HepG2 (cell line): ENCODE results near the gene INSR. TPM values are rescaled to one million over a fixed set of nuclear protein-coding genes. Genes with fewer than 3 reads are reported as not detected.
A peak's percentile ranks its signal among the peaks of the same experiment; 100 is the strongest.

Experiments used
- ATAC-seq: fragments of 200-7000 bp; cut with Tn5 transposase; 3 replicates; pipeline ENCODE4 v1.9.1; 2020; ENCODE audit warnings: mild to moderate bottlenecking, moderate library complexity
- BruUV-seq: library from RNA; stranded (reverse); fragments of 400-500 nt; replicated peaks from 2 replicates; lab custom pipeline; 2021; lab: Mats Ljungman, UMichigan
- CTCF ChIA-PET: fragments of 300-600 bp; formaldehyde crosslinking; extraction: SDS; loops from one replicate; lab custom pipeline; 2021; ENCODE audit warnings: low total read pairs, inconsistent platforms, low intra/inter-chr PET ratio; lab: Yijun Ruan, JAX
- POLR2A ChIA-PET: fragments of 350-600 bp; sonication (Branson Sonifier 250); formaldehyde crosslinking; loops from one replicate; lab custom pipeline; 2020; ENCODE audit warnings: antibody characterized with exemption, inconsistent platforms; lab: Yijun Ruan, JAX
- DNase-seq: peaks from one replicate; pipeline ENCODE4 v3.0.0-alpha.2; 2015; ENCODE audit warnings: low spot score
- FAIRE-seq: peaks from 3 replicates; lab custom pipeline; 2011; peaks lifted over from hg19 to GRCh38; lab: Jason Lieb, UNC
- H2AFZ ChIP-seq: one replicate; pipeline ENCODE4 v1.6.1; 2011; ENCODE audit warnings: low read length, inconsistent platforms
- H3K27ac ChIP-seq: fragments of 300-600 bp; 3 replicates; pipeline ENCODE4 v1.8.0; 2011; ENCODE audit warnings: mixed run types, mild to moderate bottlenecking, mixed read lengths, low read length, inconsistent platforms; ENCODE audit not compliant: insufficient read depth; ENCODE audit errors: extremely low read length
- H3K27me3 ChIP-seq, 2 experiments: fragments of 200-600 bp in 1 of 2; 2 replicates in 1 of 2; 3 replicates in 1 of 2; pipeline versions ENCODE4 v1.6.0 to v1.8.0; 2011; ENCODE audit warnings: low read length in 2 of 2, mild to moderate bottlenecking in 2 of 2, moderate library complexity in 2 of 2, inconsistent platforms in 1 of 2; ENCODE audit not compliant: insufficient read depth in 2 of 2, control insufficient read depth in 1 of 2
- H3K36me3 ChIP-seq, 2 experiments: fragments of 200-600 bp in 1 of 2; replicated peaks in 1 of 2; 2 replicates in 1 of 2; 3 replicates in 1 of 2; pipeline versions ENCODE4 v1.5.1 to v1.8.0; 2011; ENCODE audit warnings: low read length in 2 of 2, inconsistent platforms in 1 of 2; ENCODE audit not compliant: insufficient read depth in 2 of 2, control insufficient read depth in 1 of 2
- H3K4me1 ChIP-seq: 2 replicates; pipeline ENCODE4 v1.5.1; 2012; ENCODE audit warnings: low read length, inconsistent platforms; ENCODE audit not compliant: insufficient read depth
- H3K4me2 ChIP-seq: 2 replicates; pipeline ENCODE4 v1.6.0; 2011; ENCODE audit warnings: low read depth, low read length, inconsistent platforms
- H3K4me3 ChIP-seq, 3 experiments: fragments of 200-600 bp in 1 of 3; sonication (generic), shearing (Covaris generic) in 1 of 3; replicated peaks in 1 of 3; 2 replicates each; pipeline ENCODE4 v1.5.1; 2011 to 2016; ENCODE audit warnings: low read length in 3 of 3, inconsistent platforms in 2 of 3, low read depth in 2 of 3, mild to moderate bottlenecking in 2 of 3, control low read depth in 1 of 3, mixed read lengths in 1 of 3; ENCODE audit not compliant: insufficient read depth in 1 of 3
- H3K79me2 ChIP-seq: one replicate; pipeline ENCODE4 v1.6.1; 2011; ENCODE audit warnings: low read length, inconsistent platforms; ENCODE audit not compliant: insufficient read depth
- H3K9ac ChIP-seq: 2 replicates; pipeline ENCODE4 v1.6.0; 2011; ENCODE audit warnings: mild to moderate bottlenecking, low read depth, low read length, inconsistent platforms; ENCODE audit not compliant: insufficient read depth
- H3K9me3 ChIP-seq: 2 replicates; pipeline ENCODE4 v1.5.1; 2012; ENCODE audit warnings: mild to moderate bottlenecking, low read length
- H4K20me1 ChIP-seq: 2 replicates; pipeline ENCODE4 v1.6.0; 2011; ENCODE audit warnings: inconsistent platforms, mild to moderate bottlenecking, low read length, moderate library complexity; ENCODE audit not compliant: insufficient read depth
- ELF4 ChIP-seq: sonication (generic); formaldehyde crosslinking; IDR thresholded peaks from 2 replicates; pipeline ENCODE4 v1.5.0; 2020; ENCODE audit warnings: missing genetic modification reagents, mild to moderate bottlenecking, moderate library complexity, borderline replicate concordance
- ESRRA ChIP-seq: sonication (generic); formaldehyde crosslinking; IDR thresholded peaks from 2 replicates; pipeline ENCODE4 v1.5.1; 2020; ENCODE audit warnings: mild to moderate bottlenecking, low read depth, missing genetic modification reagents
- KDM3A ChIP-seq: IDR thresholded peaks from 2 replicates; pipeline ENCODE4 v1.6.1; 2018; ENCODE audit warnings: low read depth, missing compliant biosample characterization
- RARA ChIP-seq: IDR thresholded peaks from 2 replicates; pipeline ENCODE4 v1.6.1; 2016; ENCODE audit warnings: missing genetic modification reagents, missing compliant biosample characterization
- SATB2 ChIP-seq: sonication (generic); formaldehyde crosslinking; IDR thresholded peaks from 2 replicates; pipeline ENCODE4 v1.5.0; 2020; ENCODE audit warnings: missing genetic modification reagents
- ZBTB3 ChIP-seq: sonication (generic); formaldehyde crosslinking; IDR thresholded peaks from 2 replicates; pipeline ENCODE4 v1.4.0; 2020; ENCODE audit warnings: low read depth, mild to moderate bottlenecking, moderate library complexity, missing genetic modification reagents, borderline replicate concordance
- ZEB1 ChIP-seq: IDR thresholded peaks from 2 replicates; pipeline ENCODE4 v1.6.1; 2012; ENCODE audit warnings: mild to moderate bottlenecking, low read depth, inconsistent platforms; ENCODE audit not compliant: insufficient replicate concordance
- ZNF10 ChIP-seq: sonication (generic); formaldehyde crosslinking; IDR thresholded peaks from 2 replicates; pipeline ENCODE4 v1.4.0; 2020; ENCODE audit warnings: mild to moderate bottlenecking, low read depth, missing genetic modification reagents, borderline replicate concordance
- ZSCAN29 ChIP-seq: sonication (generic); formaldehyde crosslinking; conservative IDR thresholded peaks from 2 replicates; pipeline ENCODE4 v1.4.0; 2020; ENCODE audit warnings: mild to moderate bottlenecking, missing genetic modification reagents
- WGBS: methylation state at CpG from one replicate; pipeline ENCODE4 v1.1.6; 2017; ENCODE audit warnings: low lambda C conversion rate; 5-methylcytosine and 5-hydroxymethylcytosine counted together
- in situ Hi-C: cut with HindIII; loops from 2 replicates; pipeline ENCODE4 v1.10.0; 2017; ENCODE audit warnings: low pct_unique_long_range_greater_than_20kb; ENCODE audit not compliant: extremely low pct_ligation_motif_present
- intact Hi-C: fragments of 100-400 bp; cut with micrococcal nuclease; formaldehyde crosslinking; loops from one replicate; pipeline ENCODE4 v1.10.0; 2022; ENCODE audit not compliant: unreplicated experiment
- polyA plus RNA-seq, 8 experiments: library from polyadenylated mRNA; depleted of rRNA in 3 of 8; stranded (reverse) in 7 of 8; unstranded in 1 of 8; fragments of >200 nt; fragmentation: Illumina TruSeq in 4 of 8; extraction: Trizol in 4 of 8; gene quantifications; 2 replicates each; pipeline versions ENCODE4 v1.2.1 to v1.2.3, GENCODE V29; 2011 to 2016; ENCODE audit warnings: low read depth in 4 of 8, missing spikeins in 1 of 8, mixed read lengths in 1 of 8; ENCODE audit not compliant: insufficient read depth in 1 of 8
- total RNA-seq, 5 experiments: library from RNA; depleted of rRNA; stranded (reverse); fragments of >200 nt; fragmentation: Illumina TruSeq; extraction: Trizol; gene quantifications; 2 replicates each; pipeline ENCODE4 v1.2.3, GENCODE V29; 2016; ENCODE audit warnings: low read depth in 1 of 5
- TF ChIP-seq, protein P1 (sequence below): sonication (generic); formaldehyde crosslinking; IDR thresholded peaks from 2 replicates; pipeline ENCODE4 v1.4.0; 2020; ENCODE audit warnings: mild to moderate bottlenecking, low read depth, missing genetic modification reagents
- TF ChIP-seq, protein P2 (sequence below): sonication (generic); formaldehyde crosslinking; IDR thresholded peaks from 2 replicates; pipeline ENCODE4 v1.4.0; 2020; ENCODE audit warnings: mild to moderate bottlenecking, missing genetic modification reagents
- TF ChIP-seq, protein P3 (sequence below): sonication (generic); formaldehyde crosslinking; IDR thresholded peaks from 2 replicates; pipeline ENCODE4 v1.8.0; 2022; ENCODE audit warnings: mild to moderate bottlenecking, missing genetic modification reagents

Gene INSR
- total and polyA plus RNA-seq, 2 of the 13 experiments (the other 11 are each of a cell fraction or from before 2014, with no cell fraction given), result 24.2 to 29.8 TPM

DNA sequence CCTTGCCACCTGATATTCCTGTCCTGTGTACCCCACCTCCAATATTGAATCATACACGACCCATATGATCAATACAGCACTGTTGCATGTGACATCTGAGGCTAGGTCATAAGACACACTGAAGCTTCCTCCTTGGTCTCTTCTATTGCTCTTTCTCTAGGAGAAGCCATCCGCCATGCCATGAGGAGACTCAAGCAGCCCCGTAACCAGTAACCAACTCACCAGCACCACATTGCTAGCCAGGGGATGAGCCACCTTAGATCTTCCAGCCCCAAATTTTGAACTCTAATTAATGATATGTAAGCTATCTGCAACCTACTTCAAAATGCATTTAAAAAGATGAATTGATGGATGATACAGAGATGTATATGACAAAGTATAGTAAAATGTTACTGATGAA lies 196.1 kb downstream of the INSR start:
- H3K9me3 ChIP-seq, result peaks cover 6% of the 10 kb centered on the region; the same call in 1 of the 2 replicates
- no peaks in the 10 kb centered on the region for H3K27me3 ChIP-seq
- FAIRE-seq (no peak), DNase-seq (no peak), ATAC-seq (no peak)
- peaks cover 37% of the 10 kb centered on the region for H3K4me1 ChIP-seq
- no peak overlapping the region for H3K27ac ChIP-seq
- CTCF ChIA-PET, result no interaction called here
- no peaks in the 10 kb centered on the region for H4K20me1 ChIP-seq
- BruUV-seq, result no TSS peak
- H3K79me2 ChIP-seq, result no peaks in the 10 kb centered on the region
- in situ Hi-C loops, result no loop called here
- no peak overlapping the region for H3K9ac ChIP-seq
- H3K36me3 ChIP-seq, result no peaks in the 10 kb centered on the region
- H3K4me2 ChIP-seq, result peak overlapping the region; percentile 95
- peak overlapping the region; percentile 66 to 83 (median 77); a peak in 4 of 6 replicates for H3K4me3 ChIP-seq
- WGBS, result 100% methylated on average over 3 of the region's 3 CpGs
- no peak overlapping the region for H2AFZ ChIP-seq
- intact Hi-C loops, result no loop called here
- POLR2A ChIA-PET, result no interaction called here
- TF ChIP-seq ZNF10 (CRISPR knock-in tag) (no peak), RARA (no peak), SATB2 (no peak), ZEB1 (no peak), ELF4 (no peak), ESRRA (CRISPR knock-in tag) (no peak), KDM3A (CRISPR knock-in tag) (no peak), ZSCAN29 (CRISPR knock-in tag) (no peak), ZBTB3 (CRISPR knock-in tag) (no peak)
- TF ChIP-seq, protein P1, sequence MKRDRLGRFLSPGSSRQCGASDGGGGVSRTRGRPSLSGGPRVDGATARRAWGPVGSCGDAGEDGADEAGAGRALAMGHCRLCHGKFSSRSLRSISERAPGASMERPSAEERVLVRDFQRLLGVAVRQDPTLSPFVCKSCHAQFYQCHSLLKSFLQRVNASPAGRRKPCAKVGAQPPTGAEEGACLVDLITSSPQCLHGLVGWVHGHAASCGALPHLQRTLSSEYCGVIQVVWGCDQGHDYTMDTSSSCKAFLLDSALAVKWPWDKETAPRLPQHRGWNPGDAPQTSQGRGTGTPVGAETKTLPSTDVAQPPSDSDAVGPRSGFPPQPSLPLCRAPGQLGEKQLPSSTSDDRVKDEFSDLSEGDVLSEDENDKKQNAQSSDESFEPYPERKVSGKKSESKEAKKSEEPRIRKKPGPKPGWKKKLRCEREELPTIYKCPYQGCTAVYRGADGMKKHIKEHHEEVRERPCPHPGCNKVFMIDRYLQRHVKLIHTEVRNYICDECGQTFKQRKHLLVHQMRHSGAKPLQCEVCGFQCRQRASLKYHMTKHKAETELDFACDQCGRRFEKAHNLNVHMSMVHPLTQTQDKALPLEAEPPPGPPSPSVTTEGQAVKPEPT (CRISPR knock-in tag), result no peak
- TF ChIP-seq, protein P2, sequence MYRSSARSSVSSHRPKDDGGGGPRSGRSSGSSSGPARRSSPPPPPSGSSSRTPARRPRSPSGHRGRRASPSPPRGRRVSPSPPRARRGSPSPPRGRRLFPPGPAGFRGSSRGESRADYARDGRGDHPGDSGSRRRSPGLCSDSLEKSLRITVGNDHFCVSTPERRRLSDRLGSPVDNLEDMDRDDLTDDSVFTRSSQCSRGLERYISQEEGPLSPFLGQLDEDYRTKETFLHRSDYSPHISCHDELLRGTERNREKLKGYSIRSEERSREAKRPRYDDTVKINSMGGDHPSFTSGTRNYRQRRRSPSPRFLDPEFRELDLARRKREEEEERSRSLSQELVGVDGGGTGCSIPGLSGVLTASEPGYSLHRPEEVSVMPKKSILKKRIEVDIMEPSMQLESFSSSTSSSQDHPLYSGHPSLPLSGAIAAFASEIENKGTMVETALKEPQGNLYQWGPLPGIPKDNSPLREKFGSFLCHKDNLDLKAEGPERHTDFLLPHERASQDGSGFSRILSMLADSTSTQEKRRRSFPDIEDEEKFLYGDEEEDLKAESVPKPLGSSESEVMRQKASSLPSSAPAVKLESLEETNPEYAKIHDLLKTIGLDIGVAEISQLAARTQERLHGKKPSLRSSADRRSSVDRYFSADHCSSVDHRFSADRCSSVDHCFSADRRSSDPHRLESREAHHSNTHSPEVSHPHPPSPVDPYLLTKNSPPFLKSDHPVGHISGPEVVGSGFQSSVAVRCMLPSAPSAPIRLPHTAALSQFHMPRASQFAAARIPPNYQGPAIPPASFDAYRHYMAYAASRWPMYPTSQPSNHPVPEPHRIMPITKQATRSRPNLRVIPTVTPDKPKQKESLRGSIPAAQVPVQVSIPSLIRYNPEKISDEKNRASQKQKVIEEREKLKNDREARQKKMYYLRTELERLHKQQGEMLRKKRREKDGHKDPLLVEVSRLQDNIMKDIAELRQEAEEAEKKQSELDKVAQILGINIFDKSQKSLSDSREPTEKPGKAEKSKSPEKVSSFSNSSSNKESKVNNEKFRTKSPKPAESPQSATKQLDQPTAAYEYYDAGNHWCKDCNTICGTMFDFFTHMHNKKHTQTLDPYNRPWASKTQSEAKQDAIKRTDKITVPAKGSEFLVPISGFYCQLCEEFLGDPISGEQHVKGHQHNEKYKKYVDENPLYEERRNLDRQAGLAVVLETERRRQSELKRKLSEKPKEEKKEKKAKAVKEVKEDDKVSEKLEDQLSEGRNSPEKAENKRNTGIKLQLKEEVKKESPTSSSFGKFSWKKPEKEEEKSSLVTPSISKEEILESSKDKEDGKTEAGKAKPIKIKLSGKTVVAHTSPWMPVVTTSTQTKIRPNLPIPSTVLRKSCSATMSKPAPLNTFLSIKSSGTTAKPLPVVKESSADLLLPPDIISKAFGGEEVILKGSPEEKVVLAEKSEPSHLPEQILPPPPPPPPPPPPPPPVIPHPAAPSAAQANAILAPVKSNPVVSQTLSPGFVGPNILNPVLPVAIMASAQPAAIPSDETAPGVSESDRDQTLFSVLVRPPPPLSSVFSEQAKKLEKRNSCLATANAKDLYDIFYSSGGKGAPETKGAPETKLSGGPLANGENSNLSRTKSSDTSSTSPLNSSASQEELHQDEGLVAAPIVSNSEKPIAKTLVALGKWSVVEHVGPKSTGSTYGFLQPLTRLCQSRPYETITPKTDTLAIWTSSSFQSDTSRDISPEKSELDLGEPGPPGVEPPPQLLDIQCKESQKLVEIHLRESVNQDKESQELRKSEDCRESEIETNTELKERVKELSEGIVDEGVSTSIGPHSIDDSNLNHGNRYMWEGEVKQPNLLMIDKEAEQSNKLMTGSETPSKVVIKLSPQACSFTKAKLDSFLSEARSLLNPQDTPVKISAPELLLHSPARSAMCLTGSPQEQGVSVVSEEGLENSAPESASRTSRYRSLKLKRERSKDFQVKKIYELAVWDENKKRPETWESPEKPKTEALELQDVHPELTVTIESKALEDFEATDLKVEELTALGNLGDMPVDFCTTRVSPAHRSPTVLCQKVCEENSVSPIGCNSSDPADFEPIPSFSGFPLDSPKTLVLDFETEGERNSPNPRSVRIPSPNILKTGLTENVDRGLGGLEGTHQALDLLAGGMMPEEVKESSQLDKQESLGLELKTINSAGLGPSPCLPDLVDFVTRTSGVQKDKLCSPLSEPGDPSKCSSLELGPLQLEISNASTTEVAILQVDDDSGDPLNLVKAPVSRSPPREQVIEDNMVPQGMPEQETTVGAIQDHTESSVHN, result no peak
- TF ChIP-seq, protein P3, sequence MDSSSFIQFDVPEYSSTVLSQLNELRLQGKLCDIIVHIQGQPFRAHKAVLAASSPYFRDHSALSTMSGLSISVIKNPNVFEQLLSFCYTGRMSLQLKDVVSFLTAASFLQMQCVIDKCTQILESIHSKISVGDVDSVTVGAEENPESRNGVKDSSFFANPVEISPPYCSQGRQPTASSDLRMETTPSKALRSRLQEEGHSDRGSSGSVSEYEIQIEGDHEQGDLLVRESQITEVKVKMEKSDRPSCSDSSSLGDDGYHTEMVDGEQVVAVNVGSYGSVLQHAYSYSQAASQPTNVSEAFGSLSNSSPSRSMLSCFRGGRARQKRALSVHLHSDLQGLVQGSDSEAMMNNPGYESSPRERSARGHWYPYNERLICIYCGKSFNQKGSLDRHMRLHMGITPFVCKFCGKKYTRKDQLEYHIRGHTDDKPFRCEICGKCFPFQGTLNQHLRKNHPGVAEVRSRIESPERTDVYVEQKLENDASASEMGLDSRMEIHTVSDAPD, result no peak
